GM21576 (cell line): Measurements from ENCODE around the gene ATP2A3.

Source experiments
- ATAC-seq: cut with Tn5 transposase; IDR thresholded peaks from one replicate; pipeline ENCODE4 v1.9.1; 2021; ENCODE audit warnings: mild to moderate bottlenecking, moderate library complexity; ENCODE audit not compliant: unreplicated experiment

ATP2A3 gene

GRCh38 chr17:3929764-3930163, 34.5 kb downstream of the ATP2A3 start:
- no peak for ATAC-seq

DNA sequence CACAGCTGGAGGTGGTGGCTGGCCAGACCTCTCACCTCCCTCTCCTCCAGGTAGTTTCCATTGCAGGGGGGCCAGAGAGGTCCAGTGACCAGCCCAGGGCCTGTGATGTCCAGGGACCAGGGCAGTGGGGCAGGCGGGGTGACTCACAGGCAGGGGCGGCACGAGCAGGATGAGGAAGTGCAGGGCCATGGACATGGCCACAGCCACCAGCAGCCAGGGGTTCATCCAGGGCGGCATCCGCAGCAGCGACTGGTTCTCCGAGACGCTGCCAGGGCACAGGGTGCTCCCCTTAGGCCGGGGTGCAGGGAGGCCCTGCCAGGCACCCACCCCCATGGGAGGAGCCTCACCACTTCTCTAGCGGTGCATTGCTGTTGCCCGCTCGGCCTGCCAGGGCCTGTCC, 35.1 kb downstream of the ATP2A3 start:
- no peak for ATAC-seq

DNA sequence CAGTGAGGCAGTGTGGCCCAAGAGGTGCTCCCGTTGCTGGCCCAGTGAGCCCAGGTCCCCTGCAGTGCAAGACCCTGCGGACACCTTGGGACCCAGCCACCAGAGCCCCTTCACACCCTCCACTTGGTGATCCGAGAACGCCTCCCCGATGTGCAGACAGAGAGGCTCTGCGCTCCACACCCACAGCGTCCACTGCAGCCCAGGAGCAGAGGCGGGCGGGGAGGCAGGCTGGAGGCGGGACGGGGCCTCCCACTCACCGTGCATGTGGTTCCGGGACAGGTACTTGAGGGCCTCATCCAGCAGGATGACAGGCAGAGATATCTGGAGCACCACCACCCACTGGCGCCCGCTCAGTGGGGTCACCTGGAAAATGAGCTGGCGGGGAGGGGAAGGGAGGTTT, 35.8 kb downstream of the ATP2A3 start:
- ATAC-seq = no peak

DNA sequence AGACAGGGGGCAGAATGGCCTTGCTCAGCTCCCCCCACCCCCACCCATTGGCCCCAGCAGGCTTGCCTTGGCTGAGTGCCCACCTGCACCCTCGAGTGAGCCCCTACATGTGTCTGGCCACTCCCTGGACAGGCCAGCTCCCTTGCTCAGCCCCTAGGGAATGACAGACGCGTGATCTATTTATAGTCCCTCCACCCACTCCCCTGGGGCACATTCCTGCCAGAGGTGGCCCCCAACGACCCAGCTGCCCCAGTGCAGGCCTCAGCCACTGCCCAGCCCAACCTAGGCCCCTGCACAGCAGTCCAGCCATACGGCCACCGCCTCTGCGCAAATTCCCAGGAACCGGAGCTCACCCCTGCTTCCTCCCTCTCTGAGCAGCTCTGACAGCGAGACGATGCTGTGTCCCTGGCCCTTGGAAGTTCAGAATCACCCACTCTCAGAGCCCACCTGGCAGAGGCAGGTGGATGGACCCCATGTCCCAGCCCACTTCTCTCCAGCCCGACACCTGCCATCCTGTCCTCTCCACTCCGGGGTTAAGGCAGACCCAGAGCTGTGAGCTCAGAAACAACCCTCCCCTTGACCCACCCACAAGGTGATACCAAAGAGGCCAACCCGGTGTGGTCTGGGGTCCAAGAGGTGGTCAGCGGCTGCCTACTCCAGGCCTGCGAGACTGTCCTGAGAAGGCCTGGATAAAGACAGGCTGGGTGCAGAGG, 36.5 kb downstream of the ATP2A3 start:
- no peak for ATAC-seq

- no peak for ATAC-seq
Observed at GRCh38 chr17:3926860-3927627, 37.2 kb downstream of the ATP2A3 start.

- ATAC-seq = no peak
Observed at GRCh38 chr17:3925684-3926485, 38.4 kb downstream of the ATP2A3 start.

DNA sequence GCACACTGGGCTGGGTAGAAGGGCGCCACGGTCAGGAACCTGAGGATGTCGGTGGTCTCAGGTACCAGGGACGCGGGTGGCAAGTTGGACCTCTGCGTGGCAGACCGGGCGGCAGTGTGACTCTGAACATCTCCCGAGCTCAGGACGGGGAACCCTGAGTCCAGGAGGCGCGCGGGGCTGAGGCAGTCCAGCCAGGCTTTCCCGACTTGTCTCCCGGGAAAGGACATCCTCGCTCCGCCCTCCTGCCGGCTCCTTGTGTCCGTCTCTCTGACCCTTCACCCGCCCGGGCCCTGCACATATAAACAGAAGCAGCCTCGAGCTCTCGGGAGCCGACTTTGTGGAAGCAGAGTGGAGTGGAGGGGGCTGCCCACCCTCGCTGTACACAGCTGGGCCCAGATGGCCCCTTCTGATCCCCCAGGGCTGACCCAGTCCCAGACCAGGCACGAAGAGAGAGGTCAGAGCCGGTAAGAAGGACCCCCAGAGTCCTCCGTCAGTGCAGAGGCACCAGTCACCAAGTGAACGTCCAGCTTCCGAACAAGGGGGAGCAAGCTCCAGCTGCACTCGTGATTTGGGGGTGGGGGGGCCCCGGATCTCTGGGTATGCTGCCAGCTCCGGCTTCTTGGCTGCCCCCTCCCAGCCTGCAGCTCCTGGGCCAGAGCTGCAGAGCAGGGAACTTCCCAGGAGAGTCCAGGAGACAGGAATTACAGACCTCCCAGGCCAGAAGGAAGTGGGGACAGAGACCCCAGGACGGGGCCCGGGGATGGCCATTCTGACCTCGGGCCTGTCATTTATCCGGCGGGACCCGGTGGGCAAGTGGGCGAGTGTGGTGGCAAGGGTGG, 39.5 kb downstream of the ATP2A3 start:
- ATAC-seq = no peak

DNA sequence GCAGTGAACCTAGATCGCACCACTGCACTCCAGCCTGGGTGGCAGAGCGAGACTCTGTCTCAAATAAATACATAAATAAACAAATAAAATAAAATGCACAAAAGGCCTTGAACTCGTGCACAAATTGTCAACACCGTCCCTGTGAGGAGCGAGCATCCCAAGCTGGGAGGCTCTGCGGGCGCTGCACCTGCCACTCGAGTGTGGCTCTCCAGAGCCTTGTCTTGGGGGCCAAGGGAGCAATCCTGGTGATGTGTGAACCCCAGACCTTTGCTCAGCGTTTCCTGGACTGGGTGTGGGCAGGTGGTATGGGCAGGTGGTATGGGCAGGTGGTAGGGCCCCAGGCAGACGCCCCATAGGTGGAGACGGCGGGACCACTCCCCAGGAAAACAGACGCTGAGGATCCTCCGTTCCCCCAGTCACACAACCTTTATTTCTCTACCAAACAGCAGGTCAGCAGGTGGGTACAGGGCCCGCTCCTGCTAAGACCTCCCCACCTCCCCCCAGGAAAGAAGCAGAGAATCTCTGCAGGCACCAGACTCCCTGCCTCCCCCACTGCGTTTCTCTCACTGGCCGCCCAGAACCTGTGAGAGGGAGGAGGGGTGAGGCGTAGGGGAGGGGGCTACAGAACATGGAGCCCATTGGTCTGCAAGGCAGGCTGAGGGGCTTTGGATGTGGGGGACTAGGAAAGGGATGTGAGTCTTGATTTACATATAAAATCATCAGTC, 40.6 kb downstream of the ATP2A3 start:
- no peak for ATAC-seq

GRCh38 chr17:3922765-3923164, 41.5 kb downstream of the ATP2A3 start:
- ATAC-seq = no peak

GRCh38 chr17:3921502-3922319, 42.5 kb downstream of the ATP2A3 start:
- ATAC-seq = no peak

DNA sequence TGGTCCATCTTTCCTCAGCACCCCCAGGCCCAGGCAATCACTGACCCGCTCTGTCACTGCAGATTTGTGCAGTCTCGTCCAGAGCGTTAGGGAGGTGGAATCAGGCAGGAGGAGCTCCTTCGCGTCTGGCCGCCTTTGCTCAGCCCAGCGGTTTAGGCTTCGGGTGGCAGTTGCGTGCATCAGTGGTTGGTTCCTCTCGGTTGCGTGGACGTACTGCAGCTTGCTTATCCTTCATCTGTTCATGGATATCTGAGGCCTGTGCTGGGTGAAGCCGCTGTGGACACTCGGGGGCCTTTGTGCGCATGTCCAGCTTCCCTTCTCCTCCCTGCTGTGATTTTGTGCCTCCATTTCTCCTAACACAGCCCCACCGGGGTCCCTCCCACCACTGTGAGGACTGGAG, 43.2 kb downstream of the ATP2A3 start:
- ATAC-seq = no peak

DNA sequence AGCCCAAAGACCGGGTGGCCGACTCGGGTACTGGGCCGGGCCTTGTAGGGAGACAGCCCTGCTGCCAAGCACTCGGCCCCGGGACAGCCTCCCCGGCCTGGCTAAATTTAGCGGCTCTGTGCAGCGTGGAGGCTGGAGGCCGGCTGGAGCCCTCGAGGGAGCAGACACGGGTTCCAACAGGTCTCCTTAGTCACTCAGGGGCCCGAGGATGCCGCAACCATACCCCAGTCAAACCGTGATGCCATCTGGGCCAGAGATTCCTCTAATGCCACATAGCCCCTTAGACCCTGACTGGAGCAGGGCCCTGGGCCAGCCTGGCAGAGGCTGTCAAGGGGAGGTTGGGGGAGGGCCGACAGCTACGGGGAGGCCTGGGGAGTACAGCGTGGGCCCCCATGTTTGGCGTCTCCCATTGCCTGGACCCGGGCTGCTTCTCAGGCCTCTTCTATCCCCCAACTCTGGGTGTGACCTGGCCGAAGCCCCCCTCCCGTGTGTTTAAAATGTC, 45.1 kb downstream of the ATP2A3 start:
- ATAC-seq = no peak

GRCh38 chr17:3918372-3919122, 45.7 kb downstream of the ATP2A3 start:
- no peak for ATAC-seq

DNA sequence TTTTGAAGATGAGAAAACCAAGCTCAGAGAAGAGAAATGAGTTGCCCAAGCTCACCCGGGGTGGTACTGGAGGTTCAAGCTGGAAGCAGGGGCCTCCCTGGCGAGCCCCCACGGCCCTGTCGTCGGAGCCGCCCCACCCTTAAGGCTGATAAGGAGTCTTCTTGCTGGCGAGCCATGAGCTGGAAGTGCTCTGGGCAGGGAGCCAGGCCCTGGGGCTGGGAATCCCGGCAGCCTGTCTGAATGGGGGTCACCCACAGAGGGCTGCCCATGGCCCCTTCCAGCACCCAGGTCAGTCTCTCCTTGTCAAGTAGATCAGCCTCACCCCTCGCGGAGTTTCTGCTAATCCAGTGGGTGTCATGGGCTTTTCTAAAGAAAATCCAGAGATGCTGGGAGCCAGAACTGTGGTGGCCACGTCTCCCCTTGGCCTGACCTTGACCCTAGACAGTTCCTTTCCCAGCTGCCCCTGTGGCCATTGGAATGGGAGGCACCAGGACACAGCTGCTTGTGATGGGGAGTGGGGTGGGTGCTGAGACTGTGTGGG, 46.8 kb downstream of the ATP2A3 start:
- ATAC-seq = no peak

- no peak for ATAC-seq
Observed at GRCh38 chr17:3916825-3917224, 47.4 kb downstream of the ATP2A3 start.

DNA sequence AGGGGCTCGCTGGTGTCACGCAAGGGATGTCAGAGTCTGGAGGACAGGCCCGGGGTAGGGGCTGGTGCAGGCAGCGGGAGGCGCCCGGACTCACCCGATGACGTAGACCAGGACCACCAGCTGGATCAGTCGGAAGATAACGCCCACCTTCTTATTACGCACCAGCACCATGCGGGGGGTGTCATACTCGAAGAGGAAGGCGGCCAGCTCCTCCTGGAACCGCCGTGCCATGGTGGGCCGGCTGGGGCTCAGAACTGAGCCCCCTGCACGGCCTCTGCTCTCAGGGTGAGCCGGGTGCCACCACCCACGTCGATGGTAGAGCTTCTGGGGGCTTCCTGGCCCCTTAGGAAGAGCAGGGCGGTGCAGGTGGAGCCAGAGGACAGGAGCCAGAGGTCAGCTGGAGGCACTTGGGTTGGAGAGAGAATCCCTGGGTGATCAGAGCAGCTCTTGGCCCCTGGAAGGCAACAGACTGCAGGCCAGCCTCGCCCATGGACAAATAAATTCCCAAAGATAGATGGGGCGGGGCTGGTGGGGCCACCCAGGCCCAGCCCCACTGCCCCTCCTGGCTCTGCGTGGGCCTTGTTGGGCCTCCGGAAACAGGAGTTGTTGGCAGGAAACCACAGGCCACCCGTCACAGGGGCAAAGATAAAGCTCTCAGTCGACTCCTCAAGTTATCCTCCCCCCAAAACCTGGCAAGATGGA, 48.1 kb downstream of the ATP2A3 start, which contains the start of gene P2RX1:
Gene P2RX1 (minus strand): TSS at position 471 of the 702 bp plus-strand sequence. CDS start 240 bp downstream, at position 231.
- ATAC-seq = no peak

GRCh38 chr17:3915581-3915994, 48.6 kb downstream of the ATP2A3 start:
- no peak for ATAC-seq
